ENCODE data around the gene TXNDC15. TPM values are rescaled to one million over a fixed set of nuclear protein-coding genes. Genes with fewer than 3 reads are reported as not detected.

Gene TXNDC15
- total RNA-seq, 1 experiment from 2014 or later = 47.4 TPM

- ATAC-seq (no peak), DNase-seq (ENCODE audit: low read depth, low spot score) (no peak)
- Histone ChIP-seq H3K9me3 (ENCODE audit: control insufficient read depth, insufficient read depth, low read depth, low read length) (no peaks in the 10 kb centered on the region), H3K4me1 (ENCODE audit: control insufficient read depth, insufficient read depth, low read length) (peaks cover 14% of the 10 kb centered on the region), H3K4me3 (ENCODE audit: low read depth in 2 of 2, low read length in 2 of 2) (peak overlapping the region; percentile 72 to 74), H3K27ac (ENCODE audit: low read length) (peak overlapping the region; percentile 97), H3K36me3 (ENCODE audit: control insufficient read depth, insufficient read depth, low read length) (no peaks in the 10 kb centered on the region), H3K27me3 (ENCODE audit: control insufficient read depth, insufficient read depth, low read length) (no peaks in the 10 kb centered on the region)
- intact Hi-C loops (cut with micrococcal nuclease; ENCODE audit: unreplicated experiment) = no loop called here
- ChIA-PET POLR2A (no interaction called here), CTCF (interaction anchor here (0.7 kb wide), 1 partner anchor 24 kb away, joined by 3 read pairs; no protein-coding TSS in a partner anchor)
- no TSS peak for BruUV-seq (replicated peaks)
- in situ Hi-C loops (cut with HindIII; ENCODE audit: low pct_unique_long_range_greater_than_20kb, low sequenced_read_pairs) = no loop called here
- TF ChIP-seq REST (IDR thresholded peaks at IDR 0.05; ENCODE audit: insufficient read depth in 1 of 2, low read depth in 2 of 2, low read length in 1 of 2) (no peak), TCF7L2 (IDR thresholded peaks at IDR 0.05; ENCODE audit: low read depth, low read length) (no peak), SIN3A (IDR thresholded peaks at IDR 0.05; ENCODE audit: borderline replicate concordance, insufficient read depth, low read depth, low read length) (no peak), POLR2AphosphoS5 (IDR thresholded peaks at IDR 0.05; ENCODE audit: low read depth, low read length) (no peak), CTCF (IDR thresholded peaks at IDR 0.05) (no peak)
These were observed 677 bp upstream of the TXNDC15 start for GRCh38 chr5:134873494-134873893.

- H3K9me3 ChIP-seq (ENCODE audit: control insufficient read depth, insufficient read depth, low read depth, low read length) = no peaks in the 10 kb centered on the region
- BruUV-seq (replicated peaks) = no TSS peak
- intact Hi-C loops (cut with micrococcal nuclease; ENCODE audit: unreplicated experiment) (no loop called here), in situ Hi-C loops (cut with HindIII; ENCODE audit: low pct_unique_long_range_greater_than_20kb, low sequenced_read_pairs) (no loop called here)
- TF ChIP-seq CTCF (IDR thresholded peaks at IDR 0.05) (no peak), SIN3A (IDR thresholded peaks at IDR 0.05; ENCODE audit: borderline replicate concordance, insufficient read depth, low read depth, low read length) (no peak), POLR2AphosphoS5 (IDR thresholded peaks at IDR 0.05; ENCODE audit: low read depth, low read length) (no peak), TCF7L2 (IDR thresholded peaks at IDR 0.05; ENCODE audit: low read depth, low read length) (no peak), REST (IDR thresholded peaks at IDR 0.05; ENCODE audit: insufficient read depth in 1 of 2, low read depth in 2 of 2, low read length in 1 of 2) (no peak)
- ATAC-seq (peak; percentile 67), DNase-seq (ENCODE audit: low read depth, low spot score) (peak; percentile 38)
- no peaks in the 10 kb centered on the region for H3K27me3 ChIP-seq (ENCODE audit: control insufficient read depth, insufficient read depth, low read length)
- ChIA-PET CTCF (interaction anchor here (0.5 kb wide), 1 partner anchor 161 kb away, joined by 7 read pairs; no protein-coding TSS in a partner anchor), POLR2A (interaction anchor here (0.6 kb wide), 1 partner anchor 60 kb away, joined by 11 read pairs; no protein-coding TSS in a partner anchor)
- H3K4me3 ChIP-seq (ENCODE audit: low read depth in 2 of 2, low read length in 2 of 2) = peak overlapping the region; percentile 72 to 74
- peak overlapping the region; percentile 97 for H3K27ac ChIP-seq (ENCODE audit: low read length)
- H3K36me3 ChIP-seq (ENCODE audit: control insufficient read depth, insufficient read depth, low read length) = no peaks in the 10 kb centered on the region
- peaks cover 14% of the 10 kb centered on the region for H3K4me1 ChIP-seq (ENCODE audit: control insufficient read depth, insufficient read depth, low read length)
These were observed 872 bp downstream of the TXNDC15 start for GRCh38 chr5:134874831-134875655.
